Lower leg skin (tissue), 3 donors: Measurements from ENCODE around the gene GSN.

Experiments used
- POLR2A ChIP-seq, 2 donors: fragments of 450-650 bp; IDR thresholded peaks; one replicate each; pipeline ENCODE4 v1.6.1; 2016 to 2017; ENCODE audit warnings: antibody characterized with exemption in 2 of 2, mild to moderate bottlenecking in 1 of 2, moderate library complexity in 1 of 2
- TF ChIP-seq, protein P1 (sequence below), 3 donors: fragments of 450-650 bp; IDR thresholded peaks; one replicate each; pipeline ENCODE4 v1.5.1; 2016; ENCODE audit warnings: antibody characterized with exemption in 3 of 3, mild to moderate bottlenecking in 3 of 3, moderate library complexity in 2 of 3

DNA sequence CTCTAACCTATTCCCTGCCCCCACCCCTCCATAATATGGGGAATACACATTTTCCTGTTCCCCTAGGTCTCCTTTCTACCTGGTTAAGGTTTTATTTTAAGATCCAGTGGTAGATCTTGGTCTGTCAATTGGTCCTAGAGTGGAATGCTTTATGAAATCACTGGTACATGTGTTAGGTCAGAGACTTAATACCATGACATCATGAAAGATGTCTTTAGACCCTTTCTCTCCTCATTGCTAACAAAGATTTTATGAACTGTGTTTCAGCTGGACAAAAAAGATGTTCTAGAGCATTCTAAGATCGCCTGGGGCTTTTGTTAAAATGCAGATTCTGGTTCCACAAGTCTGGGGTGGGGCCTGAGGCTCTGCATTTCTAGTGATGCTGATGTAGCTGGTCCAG, 9.1 kb downstream of the GSN start:
- TF ChIP-seq POLR2A (IDR thresholded peaks at IDR 0.05) = no peak
- TF ChIP-seq, protein P1, sequence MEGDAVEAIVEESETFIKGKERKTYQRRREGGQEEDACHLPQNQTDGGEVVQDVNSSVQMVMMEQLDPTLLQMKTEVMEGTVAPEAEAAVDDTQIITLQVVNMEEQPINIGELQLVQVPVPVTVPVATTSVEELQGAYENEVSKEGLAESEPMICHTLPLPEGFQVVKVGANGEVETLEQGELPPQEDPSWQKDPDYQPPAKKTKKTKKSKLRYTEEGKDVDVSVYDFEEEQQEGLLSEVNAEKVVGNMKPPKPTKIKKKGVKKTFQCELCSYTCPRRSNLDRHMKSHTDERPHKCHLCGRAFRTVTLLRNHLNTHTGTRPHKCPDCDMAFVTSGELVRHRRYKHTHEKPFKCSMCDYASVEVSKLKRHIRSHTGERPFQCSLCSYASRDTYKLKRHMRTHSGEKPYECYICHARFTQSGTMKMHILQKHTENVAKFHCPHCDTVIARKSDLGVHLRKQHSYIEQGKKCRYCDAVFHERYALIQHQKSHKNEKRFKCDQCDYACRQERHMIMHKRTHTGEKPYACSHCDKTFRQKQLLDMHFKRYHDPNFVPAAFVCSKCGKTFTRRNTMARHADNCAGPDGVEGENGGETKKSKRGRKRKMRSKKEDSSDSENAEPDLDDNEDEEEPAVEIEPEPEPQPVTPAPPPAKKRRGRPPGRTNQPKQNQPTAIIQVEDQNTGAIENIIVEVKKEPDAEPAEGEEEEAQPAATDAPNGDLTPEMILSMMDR (IDR thresholded peaks at IDR 0.05) = no peak
